Endothelial cell of umbilical vein (primary cell): ENCODE data around the gene GALK1.

Experiments used
- CTCF ChIP-seq, 2 donors: IDR thresholded peaks; 1 replicate in 1 of 2; 2 replicates in 1 of 2; pipeline ENCODE4 v1.5.1; 2011; ENCODE audit warnings: low read length in 2 of 2, mild to moderate bottlenecking in 2 of 2, moderate library complexity in 2 of 2, control low read depth in 1 of 2, inconsistent platforms in 1 of 2, low read depth in 1 of 2; ENCODE audit not compliant: insufficient read depth in 1 of 2; ENCODE audit errors: extremely low read depth in 1 of 2
- EZH2 ChIP-seq: IDR thresholded peaks from 2 replicates; pipeline ENCODE4 v1.6.1; 2012; ENCODE audit warnings: borderline replicate concordance, low read depth, mild to moderate bottlenecking, moderate library complexity, low read length, inconsistent platforms; ENCODE audit not compliant: severe bottlenecking
- GATA2 ChIP-seq: IDR thresholded peaks from 2 replicates; pipeline ENCODE4 v1.7.0; 2011; ENCODE audit warnings: low read depth, mild to moderate bottlenecking, moderate library complexity, mixed read lengths, low read length; ENCODE audit not compliant: insufficient read length, insufficient read depth
- JUN ChIP-seq: IDR thresholded peaks from 2 replicates; pipeline ENCODE4 v1.6.1; 2011; ENCODE audit warnings: borderline replicate concordance, low read depth; ENCODE audit not compliant: insufficient read length, insufficient read depth
- MAX ChIP-seq: IDR thresholded peaks from 2 replicates; pipeline ENCODE4 v1.6.1; 2011; ENCODE audit not compliant: insufficient read depth, insufficient read length
- MYC ChIP-seq: IDR thresholded peaks from one replicate; pipeline ENCODE4 v1.6.1; 2011; ENCODE audit warnings: mild to moderate bottlenecking, low read depth, low read length
- POLR2A ChIP-seq: IDR thresholded peaks from 2 replicates; pipeline ENCODE4 v1.6.1; 2012; ENCODE audit warnings: low read depth, mild to moderate bottlenecking, control low read depth, low read length
- POLR2AphosphoS5 ChIP-seq: IDR thresholded peaks from 2 replicates; pipeline ENCODE4 v1.6.1; 2012; ENCODE audit warnings: low read depth, mild to moderate bottlenecking, control low read depth, low read length, moderate library complexity; ENCODE audit not compliant: insufficient read depth

DNA sequence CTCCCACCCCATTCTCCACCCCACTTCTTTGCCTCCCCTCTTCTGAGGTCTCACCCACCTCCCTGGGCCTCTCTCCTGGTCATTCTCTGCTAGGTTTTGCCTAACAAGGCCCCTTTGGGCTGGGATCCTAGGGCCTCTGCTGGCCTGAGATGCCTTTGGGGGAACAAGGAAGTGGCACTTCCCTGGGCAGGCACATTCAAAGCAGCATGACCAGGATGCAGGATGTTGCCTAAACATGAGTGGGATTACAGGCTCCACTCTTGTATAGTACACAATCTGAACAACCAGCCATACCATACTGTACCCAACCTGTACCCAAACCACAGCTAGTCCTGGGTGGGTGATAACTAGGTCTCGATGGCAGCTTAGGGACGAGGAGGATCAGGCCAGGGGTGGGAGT, 9.0 kb downstream of the GALK1 start:
- TF ChIP-seq EZH2 (no peak), CTCF (IDR thresholded peaks at IDR 0.05; ENCODE audit: extremely low read depth in 1 of 2, insufficient read depth in 1 of 2, low read depth in 1 of 2, low read length in 2 of 2) (no peak), MAX (no peak), POLR2A (no peak), POLR2AphosphoS5 (no peak), JUN (no peak), MYC (no peak), GATA2 (no peak)
